GM12878 (cell line): Measurements from ENCODE around the gene RAD51B. TPM values are rescaled to one million over a fixed set of nuclear protein-coding genes. Genes with fewer than 3 reads are reported as not detected.

Experiments used
- ATAC-seq: fragments of 200-7000 bp; cut with Tn5 transposase; 3 replicates; pipeline ENCODE4 v1.9.1; 2020; ENCODE audit warnings: mild to moderate bottlenecking, moderate library complexity
- BruUV-seq: library from RNA; stranded (reverse); fragments of 400-500 nt; replicated peaks from 2 replicates; lab custom pipeline; 2021; lab: Mats Ljungman, UMichigan
- CTCF ChIA-PET: fragments of 300-600 bp; sonication (Branson Sonifier 250); formaldehyde crosslinking; extraction: SDS; loops from one replicate; lab custom pipeline; 2021; ENCODE audit warnings: inconsistent platforms; lab: Yijun Ruan, JAX
- POLR2A ChIA-PET: fragments of 350-600 bp; formaldehyde crosslinking; extraction: SDS; loops from one replicate; lab custom pipeline; 2021; ENCODE audit warnings: inconsistent platforms; lab: Charles Lee
- RAD21 ChIA-PET: fragments of 300-600 bp; sonication (Branson Sonifier 250); formaldehyde crosslinking; loops from one replicate; lab custom pipeline; 2023; ENCODE audit warnings: antibody characterized with exemption; ENCODE audit not compliant: unreplicated experiment; lab: Charles Lee
- SMC1A ChIA-PET: fragments of 300-600 bp; sonication (Branson Sonifier 250); formaldehyde crosslinking; loops from one replicate; lab custom pipeline; 2023; ENCODE audit not compliant: unreplicated experiment, uncharacterized antibody; lab: Charles Lee
- DNase-seq: peaks from one replicate; pipeline ENCODE4 v3.0.0-alpha.2; 2011; ENCODE audit warnings: low read depth, low spot score
- FAIRE-seq: peaks from 3 replicates; lab custom pipeline; 2011; peaks lifted over from hg19 to GRCh38; lab: Jason Lieb, UNC
- H2AFZ ChIP-seq: 2 replicates; pipeline ENCODE4 v1.6.0; 2011; ENCODE audit warnings: low read depth, low read length, control low read depth; ENCODE audit not compliant: control insufficient read depth
- H3K27ac ChIP-seq: 2 replicates; pipeline ENCODE4 v1.5.1; 2011; ENCODE audit warnings: control low read depth; ENCODE audit not compliant: control insufficient read depth, insufficient read depth
- H3K27me3 ChIP-seq, 2 experiments: replicated peaks in 1 of 2; 2 replicates each; pipeline versions ENCODE4 v1.6.0 to v1.6.1; 2011; ENCODE audit warnings: low read length in 1 of 2; ENCODE audit not compliant: control insufficient read depth in 2 of 2, insufficient read depth in 2 of 2
- H3K36me3 ChIP-seq, 2 experiments: 2 replicates each; pipeline ENCODE4 v1.5.1; 2011; ENCODE audit warnings: low read length in 1 of 2; ENCODE audit not compliant: control insufficient read depth in 2 of 2, insufficient read depth in 2 of 2
- H3K4me1 ChIP-seq: 2 replicates; pipeline ENCODE4 v1.6.1; 2011; ENCODE audit warnings: mild to moderate bottlenecking, low read length, moderate library complexity, mixed read lengths; ENCODE audit not compliant: control insufficient read depth, insufficient read depth
- H3K4me2 ChIP-seq: 2 replicates; pipeline ENCODE4 v1.6.0; 2011; ENCODE audit warnings: control low read depth; ENCODE audit not compliant: control insufficient read depth, insufficient read depth
- H3K4me3 ChIP-seq: fragments of 200-600 bp; sonication (generic); 2 replicates; pipeline ENCODE4 v1.5.1; 2016
- H3K79me2 ChIP-seq: 2 replicates; pipeline ENCODE4 v1.6.0; 2011; ENCODE audit warnings: low read length; ENCODE audit not compliant: control insufficient read depth, insufficient read depth
- H3K9ac ChIP-seq: 2 replicates; pipeline ENCODE4 v1.8.0; 2011; ENCODE audit warnings: low read length, control low read depth, mixed read lengths; ENCODE audit not compliant: control insufficient read depth, insufficient read depth
- H3K9me3 ChIP-seq: replicated peaks from 3 replicates; pipeline ENCODE4 v1.5.1; 2011; ENCODE audit warnings: mild to moderate bottlenecking, low read length; ENCODE audit not compliant: control insufficient read depth, insufficient read depth
- H4K20me1 ChIP-seq: 2 replicates; pipeline ENCODE4 v1.6.0; 2011; ENCODE audit not compliant: control insufficient read depth, insufficient read depth
- FOXM1 ChIP-seq: IDR thresholded peaks from 2 replicates; pipeline ENCODE4 v1.6.1; 2012; ENCODE audit warnings: low read depth, mild to moderate bottlenecking, inconsistent platforms, low read length, moderate library complexity
- IKZF2 ChIP-seq, 2 experiments: fragments of 450-650 bp; IDR thresholded peaks; 2 replicates each; pipeline ENCODE4 v1.6.1; 2017; ENCODE audit warnings: mild to moderate bottlenecking in 2 of 2, moderate library complexity in 2 of 2
- PKNOX1 ChIP-seq: fragments of 450-650 bp; IDR thresholded peaks from 2 replicates; pipeline ENCODE4 v1.6.1; 2016; ENCODE audit warnings: mild to moderate bottlenecking
- POU2F2 ChIP-seq: IDR thresholded peaks from 3 replicates; pipeline ENCODE4 v1.6.1; 2011; ENCODE audit warnings: low read depth, mild to moderate bottlenecking, low read length, borderline replicate concordance
- RAD21 ChIP-seq: IDR thresholded peaks from 2 replicates; pipeline ENCODE4 v1.6.1; 2011; ENCODE audit warnings: mild to moderate bottlenecking, low read depth, low read length, moderate library complexity; ENCODE audit not compliant: insufficient read depth
- SREBF2 ChIP-seq: IDR thresholded peaks from 2 replicates; pipeline ENCODE4 v1.6.1; 2012; ENCODE audit warnings: mild to moderate bottlenecking, low read length
- TCF7 ChIP-seq: IDR thresholded peaks from 2 replicates; pipeline ENCODE4 v1.6.1; 2014; ENCODE audit warnings: antibody characterized with exemption, borderline replicate concordance
- WGBS: methylation state at CpG from one replicate; pipeline ENCODE4 v1.1.6; 2016; ENCODE audit warnings: low lambda C conversion rate; ENCODE audit not compliant: insufficient replicate concordance, insufficient coverage; ENCODE audit errors: missing lambda C conversion rate; 5-methylcytosine and 5-hydroxymethylcytosine counted together
- in situ Hi-C: fragments of 300-500 bp; cut with MboI; formaldehyde crosslinking; loops from 9 replicates; pipeline ENCODE4 v1.14.3; 2018; ENCODE audit warnings: mixed read lengths
- intact Hi-C: fragments of 100-400 bp; cut with micrococcal nuclease; formaldehyde crosslinking; loops from one replicate; pipeline ENCODE4 v1.14.2; 2022; ENCODE audit not compliant: unreplicated experiment
- polyA plus RNA-seq, 11 experiments: library from polyadenylated mRNA; depleted of rRNA in 4 of 11; unstranded in 6 of 11; stranded (reverse) in 5 of 11; fragments of >200 nt; fragmentation: Nextera tagmentation in 4 of 11; fragmentation: Illumina TruSeq in 1 of 11; extraction: Ambion mirVana in 4 of 11; extraction: Trizol in 1 of 11; gene quantifications; 1 replicate in 1 of 11; 2 replicates in 10 of 11; pipeline versions ENCODE4 v1.2.1 to v1.2.3, GENCODE V29; 2011 to 2016; ENCODE audit warnings: inconsistent platforms in 2 of 11, missing spikeins in 2 of 11, low read depth in 1 of 11
- total RNA-seq, 4 experiments: library from RNA; depleted of rRNA in 3 of 4; stranded (reverse); fragments of >200 nt in 3 of 4; fragmentation: Illumina TruSeq in 1 of 4; extraction: Trizol in 1 of 4; gene quantifications; 2 replicates each; pipeline versions ENCODE4 v1.2.1 to v1.2.3, GENCODE V29; 2013 to 2021
- TF ChIP-seq, protein P1 (sequence below): fragments of 450-650 bp; formaldehyde crosslinking; IDR thresholded peaks from 2 replicates; pipeline ENCODE4 v1.4.0; 2022; ENCODE audit warnings: mild to moderate bottlenecking, moderate library complexity
- TF ChIP-seq, protein P2 (sequence below): fragments of 450-650 bp; IDR thresholded peaks from 2 replicates; pipeline ENCODE4 v1.6.1; 2017; ENCODE audit warnings: mild to moderate bottlenecking, low read depth, inconsistent platforms; ENCODE audit not compliant: poor library complexity, severe bottlenecking

The RAD51B gene
- total and polyA plus RNA-seq, 10 of the 15 experiments (the other 5 are each of a cell fraction or from before 2014, with no cell fraction given) = 9.8 to 26.8 (median 21.3) TPM

DNA sequence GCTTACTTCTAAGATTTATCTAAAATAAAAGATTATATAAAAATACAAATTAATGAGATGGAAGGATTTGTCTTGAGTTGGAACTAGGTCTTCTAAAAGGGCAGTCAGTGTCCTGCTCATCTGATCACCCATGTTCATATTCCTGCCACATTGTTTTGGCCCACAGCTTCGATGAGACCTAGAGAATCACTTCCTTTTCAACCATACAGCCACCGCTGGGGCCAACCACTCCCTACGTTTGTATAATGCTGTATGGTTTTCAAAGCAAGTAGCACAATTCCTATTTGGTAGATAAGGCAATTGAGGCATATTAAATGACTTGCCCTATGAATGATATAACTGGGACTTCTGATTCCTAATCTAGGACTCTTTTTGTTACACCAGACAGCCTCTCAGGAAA is 723.9 kb downstream of the RAD51B start:
- H3K4me1 ChIP-seq = peaks cover 5% of the 10 kb centered on the region
- no peak overlapping the region for H3K9ac ChIP-seq
- no peaks in the 10 kb centered on the region for H3K9me3 ChIP-seq
- POLR2A ChIA-PET = no interaction called here
- RAD21 ChIA-PET = no interaction called here
- H4K20me1 ChIP-seq = no peaks in the 10 kb centered on the region
- ATAC-seq = no peak
- no peak overlapping the region for H2AFZ ChIP-seq
- intact Hi-C loops = no loop called here
- WGBS = 25% methylated on average over 3 of the region's 3 CpGs
- H3K4me3 ChIP-seq = no peak overlapping the region
- no peak for DNase-seq
- TF ChIP-seq RAD21 (no peak), FOXM1 (no peak)
- no peak overlapping the region for H3K27ac ChIP-seq
- in situ Hi-C loops = no loop called here
- no peak overlapping the region for H3K4me2 ChIP-seq
- no peaks in the 10 kb centered on the region for H3K27me3 ChIP-seq
- CTCF ChIA-PET = no interaction called here
- no TSS peak for BruUV-seq
- H3K36me3 ChIP-seq = no peaks in the 10 kb centered on the region
- no peaks in the 10 kb centered on the region for H3K79me2 ChIP-seq
- SMC1A ChIA-PET = no interaction called here
- no peak for FAIRE-seq

GRCh38 chr14:68544081-68544892 is 724.7 kb downstream of the RAD51B start:
- no peak overlapping the region for H2AFZ ChIP-seq
- FAIRE-seq (no peak), DNase-seq (no peak), ATAC-seq (no peak)
- no peaks in the 10 kb centered on the region for H4K20me1 ChIP-seq
- ChIA-PET POLR2A (no interaction called here), CTCF (no interaction called here), RAD21 (no interaction called here), SMC1A (no interaction called here)
- no peak overlapping the region for H3K27ac ChIP-seq
- no peak overlapping the region for H3K4me2 ChIP-seq
- no TSS peak for BruUV-seq
- H3K4me3 ChIP-seq = no peak overlapping the region
- no peaks in the 10 kb centered on the region for H3K79me2 ChIP-seq
- H3K9me3 ChIP-seq = no peaks in the 10 kb centered on the region
- H3K4me1 ChIP-seq = peaks cover 5% of the 10 kb centered on the region
- no peaks in the 10 kb centered on the region for H3K36me3 ChIP-seq
- H3K9ac ChIP-seq = no peak overlapping the region
- H3K27me3 ChIP-seq = no peaks in the 10 kb centered on the region
- WGBS = over 99% methylated on average over 5 of the region's 5 CpGs
- in situ Hi-C loops = no loop called here
- intact Hi-C loops = no loop called here
- TF ChIP-seq SREBF2 (no peak), IKZF2 (IDR thresholded peaks at IDR 0.05) (no peak), PKNOX1 (no peak), TCF7 (no peak), POU2F2 (no peak)
- TF ChIP-seq, protein P1, sequence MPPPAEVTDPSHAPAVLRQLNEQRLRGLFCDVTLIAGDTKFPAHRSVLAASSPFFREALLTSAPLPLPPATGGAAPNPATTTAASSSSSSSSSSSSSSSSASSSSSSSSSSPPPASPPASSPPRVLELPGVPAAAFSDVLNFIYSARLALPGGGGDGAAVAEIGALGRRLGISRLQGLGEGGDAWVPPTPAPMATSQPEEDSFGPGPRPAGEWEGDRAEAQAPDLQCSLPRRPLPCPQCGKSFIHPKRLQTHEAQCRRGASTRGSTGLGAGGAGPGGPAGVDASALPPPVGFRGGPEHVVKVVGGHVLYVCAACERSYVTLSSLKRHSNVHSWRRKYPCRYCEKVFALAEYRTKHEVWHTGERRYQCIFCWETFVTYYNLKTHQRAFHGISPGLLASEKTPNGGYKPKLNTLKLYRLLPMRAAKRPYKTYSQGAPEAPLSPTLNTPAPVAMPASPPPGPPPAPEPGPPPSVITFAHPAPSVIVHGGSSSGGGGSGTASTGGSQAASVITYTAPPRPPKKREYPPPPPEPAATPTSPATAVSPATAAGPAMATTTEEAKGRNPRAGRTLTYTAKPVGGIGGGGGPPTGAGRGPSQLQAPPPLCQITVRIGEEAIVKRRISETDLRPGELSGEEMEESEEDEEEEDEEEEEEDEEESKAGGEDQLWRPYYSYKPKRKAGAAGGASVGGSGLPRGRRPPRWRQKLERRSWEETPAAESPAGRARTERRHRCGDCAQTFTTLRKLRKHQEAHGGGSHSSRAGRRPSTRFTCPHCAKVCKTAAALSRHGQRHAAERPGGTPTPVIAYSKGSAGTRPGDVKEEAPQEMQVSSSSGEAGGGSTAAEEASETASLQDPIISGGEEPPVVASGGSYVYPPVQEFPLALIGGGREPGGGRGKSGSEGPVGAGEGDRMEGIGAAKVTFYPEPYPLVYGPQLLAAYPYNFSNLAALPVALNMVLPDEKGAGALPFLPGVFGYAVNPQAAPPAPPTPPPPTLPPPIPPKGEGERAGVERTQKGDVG (CRISPR knock-in tag) = no peak
- TF ChIP-seq, protein P2, sequence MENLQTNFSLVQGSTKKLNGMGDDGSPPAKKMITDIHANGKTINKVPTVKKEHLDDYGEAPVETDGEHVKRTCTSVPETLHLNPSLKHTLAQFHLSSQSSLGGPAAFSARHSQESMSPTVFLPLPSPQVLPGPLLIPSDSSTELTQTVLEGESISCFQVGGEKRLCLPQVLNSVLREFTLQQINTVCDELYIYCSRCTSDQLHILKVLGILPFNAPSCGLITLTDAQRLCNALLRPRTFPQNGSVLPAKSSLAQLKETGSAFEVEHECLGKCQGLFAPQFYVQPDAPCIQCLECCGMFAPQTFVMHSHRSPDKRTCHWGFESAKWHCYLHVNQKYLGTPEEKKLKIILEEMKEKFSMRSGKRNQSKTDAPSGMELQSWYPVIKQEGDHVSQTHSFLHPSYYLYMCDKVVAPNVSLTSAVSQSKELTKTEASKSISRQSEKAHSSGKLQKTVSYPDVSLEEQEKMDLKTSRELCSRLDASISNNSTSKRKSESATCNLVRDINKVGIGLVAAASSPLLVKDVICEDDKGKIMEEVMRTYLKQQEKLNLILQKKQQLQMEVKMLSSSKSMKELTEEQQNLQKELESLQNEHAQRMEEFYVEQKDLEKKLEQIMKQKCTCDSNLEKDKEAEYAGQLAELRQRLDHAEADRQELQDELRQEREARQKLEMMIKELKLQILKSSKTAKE = no peak
